GM21447 (cell line): ENCODE results near the gene NINL.

Experiments
- ATAC-seq: cut with Tn5 transposase; IDR thresholded peaks from one replicate; pipeline ENCODE4 v1.9.1; 2021; ENCODE audit not compliant: unreplicated experiment

NINL gene

GRCh38 chr20:25533920-25534700 lies 51.2 kb downstream of the NINL start:
- ATAC-seq = no peak

GRCh38 chr20:25532971-25533391 lies 52.4 kb downstream of the NINL start:
- no peak for ATAC-seq

GRCh38 chr20:25532015-25532751 lies 53.1 kb downstream of the NINL start:
- no peak for ATAC-seq

- no peak for ATAC-seq
These were observed 55.9 kb downstream of the NINL start for GRCh38 chr20:25529295-25529951.

GRCh38 chr20:25527949-25528348 lies 57.4 kb downstream of the NINL start:
- ATAC-seq = no peak

- no peak for ATAC-seq
These were observed 58.9 kb downstream of the NINL start for GRCh38 chr20:25526446-25526845.

- ATAC-seq = no peak
These were observed 59.5 kb downstream of the NINL start for GRCh38 chr20:25525867-25526266.

GRCh38 chr20:25525295-25525694 lies 60.0 kb downstream of the NINL start:
- no peak for ATAC-seq

- no peak for ATAC-seq
These were observed 63.9 kb downstream of the NINL start for GRCh38 chr20:25521382-25521781.

- ATAC-seq = no peak
These were observed 68.2 kb downstream of the NINL start for GRCh38 chr20:25517124-25517523.

- no peak for ATAC-seq
These were observed 70.5 kb downstream of the NINL start for GRCh38 chr20:25514747-25515340.

GRCh38 chr20:25514195-25514594 lies 71.1 kb downstream of the NINL start:
- no peak for ATAC-seq

- ATAC-seq = no peak
These were observed 72.6 kb downstream of the NINL start for GRCh38 chr20:25512709-25513108.

GRCh38 chr20:25511183-25511582 lies 74.1 kb downstream of the NINL start:
- ATAC-seq = no peak

- ATAC-seq = no peak
These were observed 74.6 kb downstream of the NINL start for GRCh38 chr20:25510721-25511120.

GRCh38 chr20:25510202-25510601 lies 75.1 kb downstream of the NINL start:
- ATAC-seq = no peak

GRCh38 chr20:25509084-25509483 lies 76.2 kb downstream of the NINL start:
- ATAC-seq = no peak

GRCh38 chr20:25508083-25508770 lies 77.1 kb downstream of the NINL start:
- no peak for ATAC-seq

- ATAC-seq = no peak
These were observed 77.8 kb downstream of the NINL start for GRCh38 chr20:25507385-25508082.
